GM23248 (cell line): ENCODE results near the gene CCNA1. TPM values are rescaled to one million over a fixed set of nuclear protein-coding genes. Genes with fewer than 3 reads are reported as not detected.

Experiments used
- DNase-seq: peaks from one replicate; pipeline ENCODE4 v3.0.0-alpha.2; 2015
- H2AFZ ChIP-seq: fragments of 200-600 bp; sonication (generic); 2 replicates; pipeline ENCODE4 v1.6.1; 2016; ENCODE audit warnings: antibody characterized with exemption
- H3F3A ChIP-seq: fragments of 200-600 bp; sonication (generic); 2 replicates; pipeline ENCODE4 v1.6.1; 2016; ENCODE audit warnings: mild to moderate bottlenecking, antibody characterized with exemption, mixed run types; ENCODE audit not compliant: insufficient read depth
- H3K27ac ChIP-seq: fragments of 200-600 bp; sonication (generic); 2 replicates; pipeline ENCODE4 v1.5.1; 2016; ENCODE audit warnings: mild to moderate bottlenecking
- H3K27me3 ChIP-seq: fragments of 200-600 bp; sonication (generic); replicated peaks from 2 replicates; pipeline ENCODE4 v1.6.1; 2016; ENCODE audit warnings: mild to moderate bottlenecking; ENCODE audit not compliant: insufficient read depth
- H3K36me3 ChIP-seq: fragments of 200-600 bp; sonication (generic); 2 replicates; pipeline ENCODE4 v1.6.1; 2016; ENCODE audit warnings: low read depth, mild to moderate bottlenecking
- H3K4me1 ChIP-seq: fragments of 200-600 bp; sonication (generic); 2 replicates; pipeline ENCODE4 v1.6.1; 2016; ENCODE audit warnings: mild to moderate bottlenecking; ENCODE audit not compliant: insufficient read depth
- H3K4me2 ChIP-seq: fragments of 200-600 bp; sonication (generic); one replicate; pipeline ENCODE4 v1.6.1; 2016; ENCODE audit warnings: mild to moderate bottlenecking; ENCODE audit not compliant: unreplicated experiment
- H3K4me3 ChIP-seq: fragments of 200-600 bp; sonication (generic); 2 replicates; pipeline ENCODE4 v1.5.1; 2016; ENCODE audit warnings: mild to moderate bottlenecking
- H3K79me2 ChIP-seq: fragments of 200-600 bp; sonication (generic); 2 replicates; pipeline ENCODE4 v1.6.1; 2016; ENCODE audit warnings: mild to moderate bottlenecking; ENCODE audit not compliant: insufficient read depth
- H3K9ac ChIP-seq: fragments of 200-600 bp; sonication (generic); 2 replicates; pipeline ENCODE4 v1.6.1; 2016; ENCODE audit warnings: mild to moderate bottlenecking
- H3K9me2 ChIP-seq: fragments of 200-600 bp; sonication (generic); 2 replicates; pipeline ENCODE4 v1.6.1; 2016; ENCODE audit warnings: mixed run types, mild to moderate bottlenecking, moderate library complexity; ENCODE audit not compliant: insufficient read depth
- H3K9me3 ChIP-seq: fragments of 200-600 bp; sonication (generic); one replicate; pipeline ENCODE4 v1.6.1; 2017; ENCODE audit warnings: low read depth
- H4K20me1 ChIP-seq: fragments of 200-600 bp; sonication (generic); 2 replicates; pipeline ENCODE4 v1.6.0; 2016; ENCODE audit not compliant: insufficient read depth
- EZH2 ChIP-seq: fragments of 200-600 bp; sonication (generic); IDR thresholded peaks from 2 replicates; pipeline ENCODE4 v1.6.1; 2018; ENCODE audit warnings: antibody characterized with exemption, mild to moderate bottlenecking; ENCODE audit not compliant: insufficient read depth, poor library complexity, severe bottlenecking
- EZH2phosphoT487 ChIP-seq: fragments of 200-600 bp; sonication (generic); IDR thresholded peaks from 2 replicates; pipeline ENCODE4 v1.6.1; 2018; ENCODE audit warnings: antibody characterized with exemption, moderate library complexity, mild to moderate bottlenecking, low read depth; ENCODE audit not compliant: insufficient read depth
- WGBS, 2 experiments: methylation state at CpG; one replicate each; pipeline ENCODE4 v1.1.6; 2015 to 2017; ENCODE audit warnings: low lambda C conversion rate in 2 of 2, low coverage in 1 of 2; ENCODE audit errors: missing lambda C conversion rate in 2 of 2; 5-methylcytosine and 5-hydroxymethylcytosine counted together
- in situ Hi-C: fragments of 300-500 bp; cut with MboI; formaldehyde crosslinking; loops from 2 replicates; pipeline ENCODE4 v1.15.0; 2020
- polyA plus RNA-seq: library from polyadenylated mRNA; unstranded; fragments of >200 nt; fragmentation: Nextera tagmentation; extraction: Ambion mirVana; gene quantifications from 2 replicates; pipeline ENCODE4 v1.2.1, GENCODE V29; 2016
- total RNA-seq: library from RNA; depleted of rRNA; stranded (reverse); fragments of >200 nt; shearing (Covaris generic); gene quantifications from 2 replicates; pipeline ENCODE4 v1.2.3, GENCODE V29; 2014

The CCNA1 gene
- total and polyA plus RNA-seq, 2 experiments from 2014 or later = not detected

DNA sequence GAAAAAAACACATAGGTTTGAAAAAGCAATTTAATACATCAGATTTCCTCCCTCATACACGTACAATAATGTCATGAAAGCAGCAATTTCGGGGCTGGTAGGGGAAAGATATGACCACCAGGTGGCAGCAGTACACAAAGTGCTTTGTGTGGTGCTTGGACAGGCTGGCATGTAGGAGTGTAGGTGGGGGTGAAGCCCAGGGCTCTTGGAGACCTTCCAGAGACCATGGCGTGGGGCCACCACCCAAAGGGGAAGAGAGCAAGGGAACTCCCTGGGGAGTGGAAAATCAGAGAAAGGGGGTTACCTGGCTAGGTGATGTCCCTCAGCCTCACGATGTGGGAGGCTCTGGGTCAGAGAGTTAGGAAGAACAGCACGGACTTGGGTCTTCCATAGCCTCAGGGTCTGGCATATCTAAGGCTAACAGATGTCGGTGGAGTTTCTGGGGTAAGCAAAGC, 11.8 kb upstream of the CCNA1 start:
- Histone ChIP-seq H3K9ac (no peak overlapping the region), H3K9me3 (no peaks in the 10 kb centered on the region), H3K4me1 (peaks cover 9% of the 10 kb centered on the region), H3K27ac (no peak overlapping the region), H3K4me3 (no peak overlapping the region), H3F3A (0 out of 2 replicates have a peak, but pooled peaks cover 10% of the 10 kb centered on the region), H3K79me2 (no peaks in the 10 kb centered on the region), H3K4me2 (no peak overlapping the region), H3K9me2 (no peaks in the 10 kb centered on the region), H3K27me3 (0 out of 2 replicates have a peak, but pooled peaks cover 8% of the 10 kb centered on the region), H4K20me1 (no peaks in the 10 kb centered on the region), H3K36me3 (no peaks in the 10 kb centered on the region), H2AFZ (no peak overlapping the region)
- WGBS, 2 experiments = 27 to 32% methylated on average over 6 of the region's 6 CpGs
- in situ Hi-C loops = loop anchor here (25.0 kb wide), 1 partner anchor 567 kb away; the partner anchor contains the start of gene ALG5
- DNase-seq = peak; percentile 80
- TF ChIP-seq EZH2 = no peak
- TF ChIP-seq EZH2phosphoT487 = no peak

DNA sequence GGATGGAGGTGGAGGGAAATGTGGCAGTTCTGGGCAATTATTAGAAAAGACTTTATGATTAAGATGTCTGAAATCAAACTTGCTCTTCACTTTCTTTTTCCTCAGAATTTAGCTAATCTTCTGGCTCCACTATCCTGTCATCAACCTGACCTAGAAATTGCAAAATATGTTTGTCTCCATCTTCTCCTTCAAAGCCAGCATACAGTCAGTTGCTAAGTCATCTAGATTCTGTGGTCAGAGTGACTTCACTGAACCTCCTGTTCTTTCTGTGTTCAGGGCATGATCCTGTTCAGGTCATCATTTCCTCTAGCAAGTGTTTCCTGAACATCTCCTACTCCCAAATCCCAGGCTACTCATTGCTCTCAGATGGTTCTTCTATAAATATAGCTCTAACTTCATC, 10.8 kb upstream of the CCNA1 start:
- H3K9ac ChIP-seq = no peak overlapping the region
- no peak overlapping the region for H3K4me3 ChIP-seq
- H4K20me1 ChIP-seq = no peaks in the 10 kb centered on the region
- 0 out of 2 replicates have a peak, but pooled peaks cover 8% of the 10 kb centered on the region for H3K27me3 ChIP-seq
- peak; percentile 42 for DNase-seq
- no peak overlapping the region for H2AFZ ChIP-seq
- 0 out of 2 replicates have a peak, but pooled peaks cover 10% of the 10 kb centered on the region for H3F3A ChIP-seq
- in situ Hi-C loops = loop anchor here (25.0 kb wide), 1 partner anchor 566 kb away; the partner anchor contains the start of gene ALG5
- no peaks in the 10 kb centered on the region for H3K36me3 ChIP-seq
- no peaks in the 10 kb centered on the region for H3K9me2 ChIP-seq
- H3K9me3 ChIP-seq = no peaks in the 10 kb centered on the region
- H3K4me2 ChIP-seq = no peak overlapping the region
- no peak overlapping the region for H3K27ac ChIP-seq
- TF ChIP-seq EZH2phosphoT487 (no peak), EZH2 (no peak)
- H3K79me2 ChIP-seq = no peaks in the 10 kb centered on the region
- H3K4me1 ChIP-seq = peaks cover 9% of the 10 kb centered on the region

DNA sequence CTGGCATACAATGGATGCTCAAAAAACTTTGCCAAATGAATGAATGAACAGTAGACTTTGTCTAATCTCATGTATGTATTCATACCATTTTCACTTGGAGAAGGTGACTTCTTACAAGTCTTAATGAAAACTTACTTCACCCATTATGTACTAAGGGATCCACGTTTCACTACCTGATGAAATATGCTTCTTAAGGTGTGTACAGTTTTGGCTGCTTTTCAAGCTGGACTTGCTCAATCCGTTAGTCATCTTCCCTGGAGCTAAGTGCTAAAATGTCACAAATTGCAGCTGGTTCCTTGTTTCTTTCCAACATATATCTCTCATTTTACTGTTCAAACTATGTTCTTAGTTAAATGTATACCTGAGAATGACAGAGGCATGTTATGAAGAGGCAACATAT, 4.2 kb upstream of the CCNA1 start:
- in situ Hi-C loops = no loop called here
- DNase-seq = peak; percentile 10
- Histone ChIP-seq H3K36me3 (no peaks in the 10 kb centered on the region), H3K9me2 (no peaks in the 10 kb centered on the region), H3K4me1 (no peaks in the 10 kb centered on the region), H3K27ac (no peak overlapping the region), H3K79me2 (no peaks in the 10 kb centered on the region), H3K27me3 (peaks cover 41% of the 10 kb centered on the region), H3K4me2 (no peak overlapping the region), H3K9me3 (no peaks in the 10 kb centered on the region), H3K9ac (no peak overlapping the region), H4K20me1 (no peaks in the 10 kb centered on the region), H3F3A (no peaks in the 10 kb centered on the region), H3K4me3 (no peak overlapping the region), H2AFZ (no peak overlapping the region)
- TF ChIP-seq EZH2phosphoT487 (no peak), EZH2 (no peak)
- 32 to 35% methylated on average over 2 of the region's 2 CpGs for WGBS, 2 experiments

DNA sequence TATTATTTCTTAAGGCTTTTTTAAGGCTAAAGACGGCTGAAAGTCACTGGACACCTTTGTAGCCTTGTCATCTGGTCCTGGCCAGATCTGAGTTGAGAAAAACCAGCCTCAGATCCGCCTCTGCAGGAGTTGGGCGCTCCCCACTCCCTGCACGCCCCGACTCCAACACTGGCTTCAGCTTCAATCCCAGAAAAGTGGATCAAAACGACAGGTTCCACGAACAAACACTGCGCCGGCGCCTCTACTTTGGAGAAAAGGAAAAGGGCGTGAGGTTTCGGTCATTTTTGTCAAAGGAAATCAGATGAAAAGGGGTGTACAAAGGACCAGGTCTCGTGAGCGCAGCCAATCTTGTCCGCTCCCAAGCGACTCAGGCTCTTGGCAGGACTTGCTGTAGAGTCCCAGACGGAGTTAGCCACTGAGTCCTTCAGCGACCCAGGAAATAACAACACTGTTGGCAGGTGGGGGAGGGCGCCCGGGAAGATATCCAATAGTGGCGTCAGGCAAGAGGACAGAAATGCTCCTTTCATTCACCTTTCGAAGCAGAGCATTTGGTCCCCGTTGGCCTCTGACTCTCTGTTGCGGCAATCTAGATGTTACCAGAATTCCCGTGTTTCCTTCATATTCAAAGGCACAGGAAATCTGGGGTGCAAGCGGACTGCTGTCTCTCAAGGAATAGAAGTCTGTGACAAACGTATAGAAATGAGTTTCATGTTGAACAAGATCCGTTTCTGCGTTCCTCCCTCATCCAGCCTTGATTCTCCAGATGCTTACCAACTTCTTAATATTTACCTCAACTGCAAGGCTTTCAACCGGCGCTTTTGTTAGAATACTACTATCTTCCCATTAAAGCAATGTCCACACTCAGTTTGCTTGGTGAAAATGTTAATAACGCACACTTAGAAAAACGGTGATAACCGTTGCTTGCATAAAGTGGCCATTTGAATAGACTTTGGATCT, 1.8 kb upstream of the CCNA1 start:
- Histone ChIP-seq H3F3A (no peaks in the 10 kb centered on the region), H4K20me1 (no peaks in the 10 kb centered on the region), H3K9me3 (no peaks in the 10 kb centered on the region), H3K27me3 (peaks cover 48% of the 10 kb centered on the region), H3K9me2 (no peaks in the 10 kb centered on the region), H3K4me2 (no peak overlapping the region), H3K9ac (no peak overlapping the region), H2AFZ (no peak overlapping the region), H3K4me3 (no peak overlapping the region), H3K36me3 (no peaks in the 10 kb centered on the region), H3K27ac (no peak overlapping the region), H3K4me1 (no peaks in the 10 kb centered on the region), H3K79me2 (no peaks in the 10 kb centered on the region)
- no peak for TF ChIP-seq EZH2phosphoT487
- peak; percentile 95 for TF ChIP-seq EZH2
- in situ Hi-C loops = no loop called here
- 10 to 11% methylated on average over 34 of the region's 34 CpGs for WGBS, 2 experiments
- peak; percentile 13 for DNase-seq
